ENCODE measurements around the gene OR8G1. TPM values are rescaled to one million over a fixed set of nuclear protein-coding genes. Genes with fewer than 3 reads are reported as not detected.

Gene OR8G1
- not detected for total RNA-seq

DNA sequence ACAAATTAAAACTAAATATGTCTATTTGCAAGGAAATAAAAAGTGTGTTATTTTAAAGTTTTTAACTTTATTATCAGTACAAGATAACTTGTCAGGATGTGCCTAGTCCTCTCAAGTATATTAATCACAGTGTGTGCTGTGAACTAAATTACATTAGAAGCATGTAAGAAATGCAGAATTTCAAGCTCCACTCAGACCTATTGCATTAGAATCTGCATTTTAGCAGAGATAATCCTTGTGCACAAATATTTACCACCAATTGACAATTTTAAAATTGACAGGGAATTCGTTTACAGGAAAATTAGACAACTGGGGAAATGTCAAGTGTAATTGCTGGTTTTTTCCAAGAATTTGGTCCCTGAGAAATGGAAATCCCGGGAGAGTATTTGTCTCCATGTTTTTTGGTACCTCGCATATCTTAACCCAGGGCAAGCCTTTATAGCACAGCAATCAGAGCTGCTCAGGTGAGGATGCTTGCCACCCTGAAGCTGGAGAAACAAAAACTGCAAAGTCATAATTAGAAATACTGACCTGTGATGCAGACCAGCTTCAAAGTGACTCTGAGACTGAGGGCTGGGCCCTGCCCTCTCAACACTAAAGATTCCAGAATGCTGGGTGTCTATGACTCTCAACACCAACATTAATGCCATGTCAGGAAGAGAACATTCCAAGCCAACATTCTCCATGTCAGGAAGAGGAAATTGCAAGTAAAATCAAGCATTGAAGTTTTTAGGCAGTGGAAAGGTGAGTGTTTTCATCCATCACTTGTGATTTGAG, at the start of gene OR8G1:
TSS of gene OR8G1 (plus strand) at position 475 of the 777 bp plus-strand sequence. CDS start 8,581 bp downstream, outside the sequence.
- intact Hi-C loops (cut with DNase I), result no loop called here
- H3K36me3 ChIP-seq, result no peaks in the 10 kb centered on the region

DNA sequence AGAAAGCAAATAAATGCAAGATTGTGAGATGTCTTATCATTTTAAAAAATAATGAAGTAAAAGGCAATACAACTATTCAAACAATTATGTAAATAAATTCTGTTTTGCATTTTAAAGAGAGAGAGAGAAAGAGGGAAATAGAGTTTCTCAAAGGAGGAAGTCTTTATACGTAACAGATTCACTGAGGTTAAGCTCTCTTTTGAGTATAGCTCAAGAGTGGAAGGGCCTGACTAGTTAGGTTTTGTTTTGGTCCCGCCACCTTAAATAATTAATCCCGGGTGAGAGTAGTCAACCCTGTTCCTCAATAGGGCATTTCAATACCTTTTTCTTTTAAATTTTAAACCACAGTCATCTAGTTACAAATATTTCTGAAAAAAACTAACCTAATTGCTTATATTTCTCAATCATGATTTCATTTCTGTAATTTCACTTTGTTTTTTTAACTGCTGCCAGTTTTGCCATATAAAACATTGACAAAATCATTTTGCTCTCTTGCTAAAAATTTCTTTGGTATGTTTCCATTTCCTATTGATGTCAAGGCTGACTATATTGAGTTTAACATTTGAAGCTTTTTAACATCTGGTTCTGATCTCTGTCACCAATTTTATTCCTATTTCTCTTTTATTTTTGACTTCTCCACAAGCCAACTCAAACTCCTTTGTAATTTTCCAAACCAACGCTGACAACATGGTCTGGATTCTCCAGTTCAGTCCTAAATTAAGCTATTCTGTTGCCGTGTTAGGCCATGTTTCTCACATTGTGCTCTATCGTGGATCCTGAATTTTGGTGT, 47.5 kb upstream of the OR8G1 start:
- peaks cover 0 to 5% of the 10 kb centered on the region in 2 donors for H3K4me1 ChIP-seq
- no peaks in the 10 kb centered on the region for H3K9me3 ChIP-seq
- no peaks in the 10 kb centered on the region for H3K27me3 ChIP-seq
- H3K4me3 ChIP-seq, result peak overlapping the region in 1 of 2 donors; percentile 23
- no peaks in the 10 kb centered on the region for H3K36me3 ChIP-seq
- peak overlapping the region; percentile 73 to 79 for H3K27ac ChIP-seq
- DNase-seq (ENCODE audit: low spot score in 2 of 2), result no peak
- TF ChIP-seq, protein P1, sequence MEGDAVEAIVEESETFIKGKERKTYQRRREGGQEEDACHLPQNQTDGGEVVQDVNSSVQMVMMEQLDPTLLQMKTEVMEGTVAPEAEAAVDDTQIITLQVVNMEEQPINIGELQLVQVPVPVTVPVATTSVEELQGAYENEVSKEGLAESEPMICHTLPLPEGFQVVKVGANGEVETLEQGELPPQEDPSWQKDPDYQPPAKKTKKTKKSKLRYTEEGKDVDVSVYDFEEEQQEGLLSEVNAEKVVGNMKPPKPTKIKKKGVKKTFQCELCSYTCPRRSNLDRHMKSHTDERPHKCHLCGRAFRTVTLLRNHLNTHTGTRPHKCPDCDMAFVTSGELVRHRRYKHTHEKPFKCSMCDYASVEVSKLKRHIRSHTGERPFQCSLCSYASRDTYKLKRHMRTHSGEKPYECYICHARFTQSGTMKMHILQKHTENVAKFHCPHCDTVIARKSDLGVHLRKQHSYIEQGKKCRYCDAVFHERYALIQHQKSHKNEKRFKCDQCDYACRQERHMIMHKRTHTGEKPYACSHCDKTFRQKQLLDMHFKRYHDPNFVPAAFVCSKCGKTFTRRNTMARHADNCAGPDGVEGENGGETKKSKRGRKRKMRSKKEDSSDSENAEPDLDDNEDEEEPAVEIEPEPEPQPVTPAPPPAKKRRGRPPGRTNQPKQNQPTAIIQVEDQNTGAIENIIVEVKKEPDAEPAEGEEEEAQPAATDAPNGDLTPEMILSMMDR (IDR thresholded peaks at IDR 0.05), result no peak
- intact Hi-C loops (cut with DNase I), result loop anchor here (2.0 kb wide), 1 partner anchor 79 kb away; the partner anchor contains the start of gene VWA5A

More for the DNA sequence above, at the start of gene OR8G1:
- DNase-seq (ENCODE audit: low spot score in 2 of 2), result no peak
- H3K4me3 ChIP-seq, result no peak within 1 kb of the TSS
- no peaks in the 10 kb centered on the region for H3K4me1 ChIP-seq
- no peaks in the 10 kb centered on the region for H3K9me3 ChIP-seq
- TF ChIP-seq, protein P1 (IDR thresholded peaks at IDR 0.05), result no peak
- no peaks in the 10 kb centered on the region for H3K27me3 ChIP-seq
- H3K27ac ChIP-seq, result no peak within 1 kb of the TSS

- TF ChIP-seq, protein P1 (IDR thresholded peaks at IDR 0.05), result no peak
Measured at GRCh38 chr11:124194293-124195188, 46.4 kb upstream of the OR8G1 start.

DNA sequence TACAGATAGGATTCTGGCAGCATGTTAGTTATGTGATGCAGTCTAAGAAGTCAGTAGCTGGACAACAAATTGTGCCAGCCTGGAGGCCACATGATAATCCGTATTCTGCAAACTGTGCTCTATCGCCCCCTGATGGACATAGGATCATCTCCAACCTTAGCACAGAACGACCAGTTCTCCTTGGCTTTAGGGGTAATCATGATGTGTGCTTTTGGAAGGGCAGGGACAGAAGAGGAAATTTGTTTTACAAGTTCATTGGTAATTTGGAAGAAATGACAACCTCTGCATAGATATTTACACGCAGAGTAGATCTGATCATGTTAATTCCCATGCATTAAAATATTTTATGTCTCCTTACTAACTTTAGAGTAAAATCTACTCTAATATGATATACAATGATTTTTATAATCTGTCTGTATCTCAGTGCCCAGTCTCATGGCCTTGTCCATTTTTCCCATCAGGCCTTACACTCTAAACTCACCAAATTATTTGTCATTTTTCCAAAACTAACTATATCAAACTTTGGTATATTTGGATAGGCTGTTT, 45.6 kb upstream of the OR8G1 start:
- Histone ChIP-seq H3K27me3 (no peaks in the 10 kb centered on the region), H3K9me3 (no peaks in the 10 kb centered on the region), H3K4me1 (peaks cover 0 to 5% of the 10 kb centered on the region in 2 donors), H3K4me3 (peak overlapping the region in 1 of 2 donors; percentile 51), H3K27ac (peak overlapping the region; percentile 73 to 79), H3K36me3 (no peaks in the 10 kb centered on the region)
- intact Hi-C loops (cut with DNase I), result loop anchor here (1.0 to 5.0 kb wide), 3 partner anchors 38 to 124 kb away; partner anchors contain the start of gene VWA5A
- TF ChIP-seq, protein P1 (IDR thresholded peaks at IDR 0.05), result peak; percentile 61 to 80 (median 65)
- peak in 1 of 2 donors; percentile 80 for DNase-seq (ENCODE audit: low spot score in 2 of 2)

More at GRCh38 chr11:124194293-124195188, 46.4 kb upstream of the OR8G1 start:
- Histone ChIP-seq H3K27ac (peak overlapping the region; percentile 73 to 79), H3K9me3 (no peaks in the 10 kb centered on the region), H3K4me3 (peak overlapping the region in 1 of 2 donors; percentile 51), H3K36me3 (no peaks in the 10 kb centered on the region), H3K27me3 (no peaks in the 10 kb centered on the region), H3K4me1 (peaks cover 0 to 5% of the 10 kb centered on the region in 2 donors)
- intact Hi-C loops (cut with DNase I), result loop anchor here (1.0 to 5.0 kb wide), 3 partner anchors 37 to 123 kb away; partner anchors contain the start of gene VWA5A
- peak; percentile 40 to 77 for DNase-seq (ENCODE audit: low spot score in 2 of 2)
